GM12878 (cell line): ENCODE measurements around the gene AANAT. TPM values are rescaled to one million over a fixed set of nuclear protein-coding genes. Genes with fewer than 3 reads are reported as not detected.

Experiments used
- ATAC-seq: fragments of 200-7000 bp; cut with Tn5 transposase; 3 replicates; pipeline ENCODE4 v1.9.1; 2020; ENCODE audit warnings: mild to moderate bottlenecking, moderate library complexity
- BruUV-seq: library from RNA; stranded (reverse); fragments of 400-500 nt; replicated peaks from 2 replicates; lab custom pipeline; 2021; lab: Mats Ljungman, UMichigan
- CTCF ChIA-PET: fragments of 300-600 bp; sonication (Branson Sonifier 250); formaldehyde crosslinking; extraction: SDS; loops from one replicate; lab custom pipeline; 2021; ENCODE audit warnings: inconsistent platforms; lab: Yijun Ruan, JAX
- POLR2A ChIA-PET: fragments of 350-600 bp; formaldehyde crosslinking; extraction: SDS; loops from one replicate; lab custom pipeline; 2021; ENCODE audit warnings: inconsistent platforms; lab: Charles Lee
- RAD21 ChIA-PET: fragments of 300-600 bp; sonication (Branson Sonifier 250); formaldehyde crosslinking; loops from one replicate; lab custom pipeline; 2023; ENCODE audit warnings: antibody characterized with exemption; ENCODE audit not compliant: unreplicated experiment; lab: Charles Lee
- SMC1A ChIA-PET: fragments of 300-600 bp; sonication (Branson Sonifier 250); formaldehyde crosslinking; loops from one replicate; lab custom pipeline; 2023; ENCODE audit not compliant: unreplicated experiment, uncharacterized antibody; lab: Charles Lee
- DNase-seq: peaks from one replicate; pipeline ENCODE4 v3.0.0-alpha.2; 2011; ENCODE audit warnings: low read depth, low spot score
- FAIRE-seq: peaks from 3 replicates; lab custom pipeline; 2011; peaks lifted over from hg19 to GRCh38; lab: Jason Lieb, UNC
- H2AFZ ChIP-seq: 2 replicates; pipeline ENCODE4 v1.6.0; 2011; ENCODE audit warnings: low read depth, low read length, control low read depth; ENCODE audit not compliant: control insufficient read depth
- H3K27ac ChIP-seq: 2 replicates; pipeline ENCODE4 v1.5.1; 2011; ENCODE audit warnings: control low read depth; ENCODE audit not compliant: control insufficient read depth, insufficient read depth
- H3K27me3 ChIP-seq, 2 experiments: replicated peaks in 1 of 2; 2 replicates each; pipeline versions ENCODE4 v1.6.0 to v1.6.1; 2011; ENCODE audit warnings: low read length in 1 of 2; ENCODE audit not compliant: control insufficient read depth in 2 of 2, insufficient read depth in 2 of 2
- H3K36me3 ChIP-seq, 2 experiments: 2 replicates each; pipeline ENCODE4 v1.5.1; 2011; ENCODE audit warnings: low read length in 1 of 2; ENCODE audit not compliant: control insufficient read depth in 2 of 2, insufficient read depth in 2 of 2
- H3K4me1 ChIP-seq: 2 replicates; pipeline ENCODE4 v1.6.1; 2011; ENCODE audit warnings: mild to moderate bottlenecking, low read length, moderate library complexity, mixed read lengths; ENCODE audit not compliant: control insufficient read depth, insufficient read depth
- H3K4me2 ChIP-seq: 2 replicates; pipeline ENCODE4 v1.6.0; 2011; ENCODE audit warnings: control low read depth; ENCODE audit not compliant: control insufficient read depth, insufficient read depth
- H3K4me3 ChIP-seq: fragments of 200-600 bp; sonication (generic); 2 replicates; pipeline ENCODE4 v1.5.1; 2016
- H3K79me2 ChIP-seq: 2 replicates; pipeline ENCODE4 v1.6.0; 2011; ENCODE audit warnings: low read length; ENCODE audit not compliant: control insufficient read depth, insufficient read depth
- H3K9ac ChIP-seq: 2 replicates; pipeline ENCODE4 v1.8.0; 2011; ENCODE audit warnings: low read length, control low read depth, mixed read lengths; ENCODE audit not compliant: control insufficient read depth, insufficient read depth
- H3K9me3 ChIP-seq: replicated peaks from 3 replicates; pipeline ENCODE4 v1.5.1; 2011; ENCODE audit warnings: mild to moderate bottlenecking, low read length; ENCODE audit not compliant: control insufficient read depth, insufficient read depth
- H4K20me1 ChIP-seq: 2 replicates; pipeline ENCODE4 v1.6.0; 2011; ENCODE audit not compliant: control insufficient read depth, insufficient read depth
- EP300 ChIP-seq, 2 experiments: fragments of 150-350 bp in 1 of 2; IDR thresholded peaks; 2 replicates each; pipeline ENCODE4 v1.6.1; 2011 to 2012; ENCODE audit warnings: low read depth in 2 of 2, low read length in 2 of 2, borderline replicate concordance in 1 of 2, improper control_type of control experiment in 1 of 2, inconsistent platforms in 1 of 2; ENCODE audit not compliant: control insufficient read depth in 1 of 2
- ZSCAN29 ChIP-seq: fragments of 450-650 bp; IDR thresholded peaks from 2 replicates; pipeline ENCODE4 v1.6.1; 2017; ENCODE audit warnings: mild to moderate bottlenecking, moderate library complexity
- WGBS: methylation state at CpG from one replicate; pipeline ENCODE4 v1.1.6; 2016; ENCODE audit warnings: low lambda C conversion rate; ENCODE audit not compliant: insufficient replicate concordance, insufficient coverage; ENCODE audit errors: missing lambda C conversion rate; 5-methylcytosine and 5-hydroxymethylcytosine counted together
- in situ Hi-C: fragments of 300-500 bp; cut with MboI; formaldehyde crosslinking; loops from 9 replicates; pipeline ENCODE4 v1.14.3; 2018; ENCODE audit warnings: mixed read lengths
- intact Hi-C: fragments of 100-400 bp; cut with micrococcal nuclease; formaldehyde crosslinking; loops from one replicate; pipeline ENCODE4 v1.14.2; 2022; ENCODE audit not compliant: unreplicated experiment
- polyA plus RNA-seq, 11 experiments: library from polyadenylated mRNA; depleted of rRNA in 4 of 11; unstranded in 6 of 11; stranded (reverse) in 5 of 11; fragments of >200 nt; fragmentation: Nextera tagmentation in 4 of 11; fragmentation: Illumina TruSeq in 1 of 11; extraction: Ambion mirVana in 4 of 11; extraction: Trizol in 1 of 11; gene quantifications; 1 replicate in 1 of 11; 2 replicates in 10 of 11; pipeline versions ENCODE4 v1.2.1 to v1.2.3, GENCODE V29; 2011 to 2016; ENCODE audit warnings: inconsistent platforms in 2 of 11, missing spikeins in 2 of 11, low read depth in 1 of 11
- total RNA-seq, 4 experiments: library from RNA; depleted of rRNA in 3 of 4; stranded (reverse); fragments of >200 nt in 3 of 4; fragmentation: Illumina TruSeq in 1 of 4; extraction: Trizol in 1 of 4; gene quantifications; 2 replicates each; pipeline versions ENCODE4 v1.2.1 to v1.2.3, GENCODE V29; 2013 to 2021

Gene AANAT
- total and polyA plus RNA-seq, 10 of the 15 experiments (the other 5 are each of a cell fraction or from before 2014, with no cell fraction given) = 0.23 TPM; not detected in 9

DNA sequence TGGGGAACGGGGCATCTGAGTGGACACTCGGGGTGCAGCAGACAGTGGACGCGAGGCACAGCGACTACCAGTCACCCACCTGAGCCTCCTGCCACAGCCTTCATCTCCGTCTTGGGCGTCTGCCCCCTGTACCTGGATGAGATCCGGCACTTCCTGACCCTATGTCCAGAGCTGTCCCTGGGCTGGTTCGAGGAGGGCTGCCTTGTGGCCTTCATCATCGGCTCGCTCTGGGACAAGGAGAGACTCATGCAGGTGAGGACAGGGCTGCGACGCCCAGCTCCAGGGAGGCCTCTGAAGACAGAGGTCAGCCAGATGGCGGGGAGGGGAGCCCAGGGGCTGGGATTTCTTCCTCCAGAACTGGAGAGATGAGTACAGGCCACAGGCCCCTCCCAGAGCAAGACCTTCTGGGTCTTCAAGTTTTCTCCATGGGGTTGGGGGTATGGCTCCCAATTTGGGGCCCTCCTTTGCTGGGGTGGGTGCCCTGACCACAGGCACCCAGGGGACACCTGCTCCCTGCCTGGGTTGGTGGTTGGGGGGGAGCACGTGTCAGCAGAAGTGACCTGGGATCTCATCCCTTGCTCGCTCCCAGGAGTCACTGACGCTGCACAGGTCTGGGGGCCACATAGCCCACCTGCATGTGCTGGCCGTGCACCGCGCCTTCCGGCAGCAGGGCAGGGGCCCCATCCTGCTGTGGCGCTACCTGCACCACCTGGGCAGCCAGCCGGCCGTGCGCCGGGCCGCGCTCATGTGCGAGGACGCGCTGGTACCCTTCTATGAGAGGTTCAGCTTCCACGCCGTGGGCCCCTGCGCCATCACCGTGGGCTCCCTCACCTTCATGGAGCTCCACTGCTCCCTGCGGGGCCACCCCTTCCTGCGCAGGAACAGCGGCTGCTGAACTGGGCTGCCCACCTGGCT, 1.9 kb downstream of the AANAT start:
- DNase-seq (no peak), ATAC-seq (no peak), FAIRE-seq (no peak)
- Histone ChIP-seq H3K36me3 (peaks cover 3 to 8% of the 10 kb centered on the region in 2 experiments; a peak in 3 of 4 replicates), H3K9me3 (no peaks in the 10 kb centered on the region), H3K27me3 (no peaks in the 10 kb centered on the region), H3K4me1 (peaks cover 6% of the 10 kb centered on the region), H3K4me2 (no peak overlapping the region), H3K4me3 (no peak overlapping the region), H4K20me1 (no peaks in the 10 kb centered on the region), H3K9ac (no peak overlapping the region), H3K27ac (no peak overlapping the region), H3K79me2 (no peaks in the 10 kb centered on the region), H2AFZ (no peak overlapping the region)
- TF ChIP-seq EP300 (IDR thresholded peaks at IDR 0.05; ENCODE audit: borderline replicate concordance in 1 of 2, control insufficient read depth in 1 of 2, low read depth in 2 of 2, low read length in 2 of 2) (no peak), ZSCAN29 (no peak)
- CTCF ChIA-PET = interaction anchor here (0.7 kb wide), 1 partner anchor 34 kb away, joined by 3 read pairs; no protein-coding TSS in a partner anchor
- intact Hi-C loops (no loop called here), in situ Hi-C loops (loop anchor here (5.0 kb wide), 1 partner anchor 38 kb away; no protein-coding TSS in a partner anchor)
- BruUV-seq = no TSS peak
- POLR2A ChIA-PET = interaction anchor here (0.6 kb wide), 1 partner anchor 30 kb away, joined by 4 read pairs; no protein-coding TSS in a partner anchor
- RAD21 ChIA-PET = interaction anchor here (1.0 kb wide), 1 partner anchor 38 kb away, joined by 4 read pairs; no protein-coding TSS in a partner anchor
- SMC1A ChIA-PET = interaction anchor here (1.1 to 4.6 kb wide), 3 partner anchors 24 to 38 kb away, joined by 3 to 19 read pairs (median 7); no protein-coding TSS in a partner anchor
- 92% methylated on average over 35 of the region's 38 CpGs for WGBS
